K562 (cell line): ENCODE results near the gene SEBOX. TPM values are rescaled to one million over a fixed set of nuclear protein-coding genes. Genes with fewer than 3 reads are reported as not detected.
A peak's percentile ranks its signal among the peaks of the same experiment; 100 is the strongest.

Experiments used
- BCL6 ChIP-seq: fragments of 250-450 bp; sonication (Bioruptor Pico); IDR thresholded peaks from 2 replicates; pipeline ENCODE4 v1.4.0; 2020
- FOXA1 ChIP-seq: fragments of 450-650 bp; IDR thresholded peaks from 2 replicates; pipeline ENCODE4 v1.6.1; 2016; ENCODE audit warnings: mild to moderate bottlenecking, borderline replicate concordance
- GATAD2A ChIP-seq: fragments of 450-650 bp; IDR thresholded peaks from 2 replicates; pipeline ENCODE4 v1.6.1; 2017
- HEY1 ChIP-seq: fragments of 250-450 bp; sonication (Bioruptor Pico); IDR thresholded peaks from 2 replicates; pipeline ENCODE4 v1.5.0; 2020; ENCODE audit warnings: mild to moderate bottlenecking, moderate library complexity, borderline replicate concordance
- HMG20B ChIP-seq: fragments of 250-450 bp; sonication (Bioruptor Pico); IDR thresholded peaks from 2 replicates; pipeline ENCODE4 v1.5.0; 2021; ENCODE audit warnings: mild to moderate bottlenecking
- KLF6 ChIP-seq: fragments of 250-450 bp; sonication (Bioruptor Pico); IDR thresholded peaks from 2 replicates; pipeline ENCODE4 v1.4.0; 2020; ENCODE audit warnings: mild to moderate bottlenecking, moderate library complexity, borderline replicate concordance
- PATZ1 ChIP-seq: fragments of 250-450 bp; sonication (Bioruptor Pico); IDR thresholded peaks from 2 replicates; pipeline ENCODE4 v1.5.0; 2020; ENCODE audit warnings: mild to moderate bottlenecking, borderline replicate concordance
- POLR2AphosphoS5 ChIP-seq: IDR thresholded peaks from 2 replicates; pipeline ENCODE4 v1.6.1; 2011; ENCODE audit warnings: mild to moderate bottlenecking, low read depth, low read length, moderate library complexity; ENCODE audit not compliant: control insufficient read depth, insufficient read depth
- RB1 ChIP-seq: fragments of 450-650 bp; IDR thresholded peaks from 2 replicates; pipeline ENCODE4 v1.6.1; 2017; ENCODE audit warnings: low read depth, mild to moderate bottlenecking
- SMARCA4 ChIP-seq: fragments of 450-650 bp; IDR thresholded peaks from 2 replicates; pipeline ENCODE4 v1.6.1; 2016
- USF2 ChIP-seq: sonication (generic); formaldehyde crosslinking; IDR thresholded peaks from 2 replicates; pipeline ENCODE4 v1.5.0; 2020; ENCODE audit warnings: missing genetic modification reagents
- ZBED1 ChIP-seq: IDR thresholded peaks from 2 replicates; pipeline ENCODE4 v1.6.1; 2014
- ZNF121 ChIP-seq: sonication (generic); formaldehyde crosslinking; conservative IDR thresholded peaks from 2 replicates; pipeline ENCODE4 v1.8.0; 2022; ENCODE audit warnings: missing genetic modification reagents
- ZNF407 ChIP-seq: fragments of 450-650 bp; IDR thresholded peaks from 2 replicates; pipeline ENCODE4 v1.6.1; 2016; ENCODE audit warnings: low read depth
- ZNF778 ChIP-seq: fragments of 450-650 bp; formaldehyde crosslinking; IDR thresholded peaks from 2 replicates; pipeline ENCODE4 v1.4.0; 2020; ENCODE audit warnings: mild to moderate bottlenecking, moderate library complexity
- ZNF830 ChIP-seq: fragments of 250-450 bp; sonication (Bioruptor Pico); IDR thresholded peaks from 2 replicates; pipeline ENCODE4 v1.5.0; 2021; ENCODE audit warnings: mild to moderate bottlenecking
- polyA plus RNA-seq, 8 experiments: library from polyadenylated mRNA; depleted of rRNA in 4 of 8; stranded (reverse) in 5 of 8; unstranded in 3 of 8; fragments of >200 nt; fragmentation: Nextera tagmentation in 2 of 8; fragmentation: Illumina TruSeq in 1 of 8; extraction: Ambion mirVana in 2 of 8; extraction: Trizol in 1 of 8; gene quantifications; 2 replicates each; pipeline versions ENCODE4 v1.2.1 to v1.2.3, GENCODE V29; 2011 to 2014; ENCODE audit warnings: inconsistent platforms in 1 of 8, missing spikeins in 1 of 8
- total RNA-seq, 7 experiments: library from RNA; depleted of rRNA in 6 of 7; stranded (reverse); fragments of >200 nt in 6 of 7; fragmentation: Illumina TruSeq in 2 of 7; extraction: Trizol in 2 of 7; gene quantifications; 2 replicates each; pipeline versions ENCODE4 v1.2.1 to v1.2.3, GENCODE V29; 2011 to 2021; ENCODE audit warnings: low replicate concordance in 1 of 7
- TF ChIP-seq, protein P1 (sequence below): fragments of 450-650 bp; IDR thresholded peaks from 2 replicates; pipeline ENCODE4 v1.6.1; 2016

The SEBOX gene
- total and polyA plus RNA-seq, 9 of the 15 experiments (the other 6 are each of a cell fraction or from before 2014, with no cell fraction given) = not detected

GRCh38 chr17:28335959-28336871 is 28.8 kb downstream of the SEBOX start (continued):
- TF ChIP-seq USF2 (CRISPR knock-in tag) (peak; percentile 10; the same call in 1 of the 2 replicates), ZNF121 (CRISPR knock-in tag) (no peak), ZBED1 (no peak), POLR2AphosphoS5 (0 out of 2 replicates have a peak, but pooled peaks have one; percentile 6), RB1 (peak; percentile 7; the same call in 1 of the 2 replicates), FOXA1 (no peak), HEY1 (no peak), HMG20B (no peak), ZNF778 (CRISPR knock-in tag) (no peak), SMARCA4 (no peak), ZNF830 (CRISPR knock-in tag) (no peak), ZNF407 (no peak), BCL6 (no peak), PATZ1 (no peak), GATAD2A (no peak), KLF6 (CRISPR knock-in tag) (no peak)
- TF ChIP-seq, protein P1, sequence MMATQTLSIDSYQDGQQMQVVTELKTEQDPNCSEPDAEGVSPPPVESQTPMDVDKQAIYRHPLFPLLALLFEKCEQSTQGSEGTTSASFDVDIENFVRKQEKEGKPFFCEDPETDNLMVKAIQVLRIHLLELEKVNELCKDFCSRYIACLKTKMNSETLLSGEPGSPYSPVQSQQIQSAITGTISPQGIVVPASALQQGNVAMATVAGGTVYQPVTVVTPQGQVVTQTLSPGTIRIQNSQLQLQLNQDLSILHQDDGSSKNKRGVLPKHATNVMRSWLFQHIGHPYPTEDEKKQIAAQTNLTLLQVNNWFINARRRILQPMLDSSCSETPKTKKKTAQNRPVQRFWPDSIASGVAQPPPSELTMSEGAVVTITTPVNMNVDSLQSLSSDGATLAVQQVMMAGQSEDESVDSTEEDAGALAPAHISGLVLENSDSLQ = peak; percentile 86
